Measurements from ENCODE around the gene SP4. TPM values are rescaled to one million over a fixed set of nuclear protein-coding genes. Genes with fewer than 3 reads are reported as not detected.

Gene SP4
- polyA plus RNA-seq, 3 donors, result 1.3 to 1.8 (median 1.3) TPM

- TF ChIP-seq CTCF (IDR thresholded peaks at IDR 0.05), result no peak
- no peak overlapping the region for H3K27ac Mint-ChIP-seq
Measured at GRCh38 chr7:21412410-21412851, 15.5 kb upstream of the SP4 start.

GRCh38 chr7:21412957-21413356, 14.9 kb upstream of the SP4 start:
- Mint-ChIP-seq H3K4me1 (peaks cover 2% of the 10 kb centered on the region), H3K27ac (no peak overlapping the region), H3K27me3 (ENCODE audit: low read depth in 3 of 3) (peaks cover 0 to 11% (median 0%) of the 10 kb centered on the region in 3 donors), H3K36me3 (no peaks in the 10 kb centered on the region), H3K9me3 (peaks cover 0 to 8% (median 0%) of the 10 kb centered on the region in 7 donors), H3K4me3 (no peak overlapping the region)
- Histone ChIP-seq H3K79me2 (ENCODE audit: insufficient read depth, low read length) (no peaks in the 10 kb centered on the region), H4K20me1 (ENCODE audit: insufficient read depth, low read length) (no peaks in the 10 kb centered on the region), H3K9ac (ENCODE audit: insufficient read depth, low read length, poor library complexity, severe bottlenecking) (no peak overlapping the region), H3K4me3 (replicated peaks in 1 of 3; ENCODE audit: low read depth in 2 of 3, low read length in 3 of 3) (no peak overlapping the region), H3K4me1 (ENCODE audit: control insufficient read depth in 1 of 2, insufficient read depth in 2 of 2, low read length in 2 of 2) (no peaks in the 10 kb centered on the region), H3K27ac (ENCODE audit: low read depth in 1 of 2, low read length in 2 of 2) (no peak overlapping the region), H3K36me3 (replicated peaks in 1 of 2; ENCODE audit: control insufficient read depth in 1 of 2, insufficient read depth in 2 of 2, low read length in 2 of 2) (no peaks in the 10 kb centered on the region), H3K9me3 (replicated peaks in 1 of 2; ENCODE audit: control insufficient read depth in 1 of 2, insufficient read depth in 1 of 2, low read length in 2 of 2) (no peaks in the 10 kb centered on the region), H2AFZ (ENCODE audit: insufficient read depth, low read depth, low read length, poor library complexity, severe bottlenecking) (no peak overlapping the region), H3K4me2 (replicated peaks; ENCODE audit: extremely low read depth, low read length, poor library complexity, severe bottlenecking) (no peak overlapping the region), H3K27me3 (ENCODE audit: control insufficient read depth in 2 of 2, insufficient read depth in 2 of 2, low read length in 2 of 2) (no peaks in the 10 kb centered on the region)
- DNase-seq, result no peak
- no CpG with 5 or more reads among the region's 2 CpGs for WGBS (ENCODE audit: insufficient coverage)
- TF ChIP-seq CTCF (IDR thresholded peaks at IDR 0.05), result no peak
- intact Hi-C loops (cut with micrococcal nuclease), result no loop called here

More at GRCh38 chr7:21412410-21412851, 15.5 kb upstream of the SP4 start:
- Mint-ChIP-seq H3K4me3 (no peak overlapping the region), H3K27me3 (ENCODE audit: low read depth in 3 of 3) (peaks cover 2 to 9% (median 3%) of the 10 kb centered on the region in 3 donors), H3K36me3 (no peaks in the 10 kb centered on the region), H3K9me3 (peaks cover 0 to 6% (median 1%) of the 10 kb centered on the region in 7 donors), H3K4me1 (peaks cover 2% of the 10 kb centered on the region)
- no peaks in the 10 kb centered on the region for H3K79me2 ChIP-seq (ENCODE audit: insufficient read depth, low read length)
- H3K27ac ChIP-seq (ENCODE audit: low read depth in 1 of 2, low read length in 2 of 2), result no peak overlapping the region
- H2AFZ ChIP-seq (ENCODE audit: insufficient read depth, low read depth, low read length, poor library complexity, severe bottlenecking), result no peak overlapping the region
- intact Hi-C loops (cut with micrococcal nuclease), result no loop called here
- H3K4me1 ChIP-seq (ENCODE audit: control insufficient read depth in 1 of 2, insufficient read depth in 2 of 2, low read length in 2 of 2), result no peaks in the 10 kb centered on the region
- no peak overlapping the region for H3K9ac ChIP-seq (ENCODE audit: insufficient read depth, low read length, poor library complexity, severe bottlenecking)
- WGBS (ENCODE audit: insufficient coverage), result no CpG with 5 or more reads among the region's 1 CpG
- H3K9me3 ChIP-seq (replicated peaks in 1 of 2; ENCODE audit: control insufficient read depth in 1 of 2, insufficient read depth in 1 of 2, low read length in 2 of 2), result no peaks in the 10 kb centered on the region
- H3K4me2 ChIP-seq (replicated peaks; ENCODE audit: extremely low read depth, low read length, poor library complexity, severe bottlenecking), result no peak overlapping the region
- H4K20me1 ChIP-seq (ENCODE audit: insufficient read depth, low read length), result no peaks in the 10 kb centered on the region
- no peak overlapping the region for H3K4me3 ChIP-seq (replicated peaks in 1 of 3; ENCODE audit: low read depth in 2 of 3, low read length in 3 of 3)
- H3K36me3 ChIP-seq (replicated peaks in 1 of 2; ENCODE audit: control insufficient read depth in 1 of 2, insufficient read depth in 2 of 2, low read length in 2 of 2), result no peaks in the 10 kb centered on the region
- DNase-seq, result no peak
- H3K27me3 ChIP-seq (ENCODE audit: control insufficient read depth in 2 of 2, insufficient read depth in 2 of 2, low read length in 2 of 2), result no peaks in the 10 kb centered on the region
